Subcutaneous adipose tissue (tissue), 4 donors: ENCODE data around the gene ATP6V0D1. TPM values are rescaled to one million over a fixed set of nuclear protein-coding genes. Genes with fewer than 3 reads are reported as not detected.

Experiments
- total RNA-seq, 4 donors: library from RNA; depleted of rRNA; stranded (reverse); fragments of >200 nt; gene quantifications; one replicate each; pipeline ENCODE4 v1.1.0, GENCODE V29; 2016
- TF ChIP-seq, protein P1 (sequence below): fragments of 450-650 bp; IDR thresholded peaks from one replicate; pipeline ENCODE4 v1.5.1; 2016; ENCODE audit warnings: low read depth, mild to moderate bottlenecking, control low read depth, antibody characterized with exemption, moderate library complexity

Gene ATP6V0D1
- total RNA-seq, 4 donors from 2014 or later, result 66.4 to 169 (median 82.9) TPM

- TF ChIP-seq, protein P1, sequence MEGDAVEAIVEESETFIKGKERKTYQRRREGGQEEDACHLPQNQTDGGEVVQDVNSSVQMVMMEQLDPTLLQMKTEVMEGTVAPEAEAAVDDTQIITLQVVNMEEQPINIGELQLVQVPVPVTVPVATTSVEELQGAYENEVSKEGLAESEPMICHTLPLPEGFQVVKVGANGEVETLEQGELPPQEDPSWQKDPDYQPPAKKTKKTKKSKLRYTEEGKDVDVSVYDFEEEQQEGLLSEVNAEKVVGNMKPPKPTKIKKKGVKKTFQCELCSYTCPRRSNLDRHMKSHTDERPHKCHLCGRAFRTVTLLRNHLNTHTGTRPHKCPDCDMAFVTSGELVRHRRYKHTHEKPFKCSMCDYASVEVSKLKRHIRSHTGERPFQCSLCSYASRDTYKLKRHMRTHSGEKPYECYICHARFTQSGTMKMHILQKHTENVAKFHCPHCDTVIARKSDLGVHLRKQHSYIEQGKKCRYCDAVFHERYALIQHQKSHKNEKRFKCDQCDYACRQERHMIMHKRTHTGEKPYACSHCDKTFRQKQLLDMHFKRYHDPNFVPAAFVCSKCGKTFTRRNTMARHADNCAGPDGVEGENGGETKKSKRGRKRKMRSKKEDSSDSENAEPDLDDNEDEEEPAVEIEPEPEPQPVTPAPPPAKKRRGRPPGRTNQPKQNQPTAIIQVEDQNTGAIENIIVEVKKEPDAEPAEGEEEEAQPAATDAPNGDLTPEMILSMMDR, result no peak
Measured at GRCh38 chr16:67435758-67436164, 45.2 kb downstream of the ATP6V0D1 start.

GRCh38 chr16:67433131-67433719 lies 47.7 kb downstream of the ATP6V0D1 start:
- TF ChIP-seq, protein P1, result no peak

DNA sequence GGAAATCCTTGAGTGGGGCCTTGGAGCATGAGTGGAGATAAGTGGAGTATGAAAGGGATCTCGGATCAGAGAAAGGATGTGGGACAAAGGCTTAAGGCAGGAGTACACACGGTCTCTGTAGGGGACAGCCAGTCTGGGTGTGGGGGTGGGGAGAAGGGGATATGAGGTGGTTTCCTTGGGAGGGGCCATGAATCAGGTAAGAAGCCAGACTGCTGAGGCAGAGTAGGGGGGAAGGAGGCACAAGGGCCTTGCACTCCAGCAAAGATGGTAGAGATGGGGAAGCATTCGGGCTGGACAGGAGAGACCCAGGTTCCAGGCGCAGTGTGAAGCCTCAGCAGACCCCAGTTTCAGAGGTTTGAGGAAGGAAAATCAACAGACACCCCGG lies 48.5 kb downstream of the ATP6V0D1 start:
- TF ChIP-seq, protein P1, result no peak

DNA sequence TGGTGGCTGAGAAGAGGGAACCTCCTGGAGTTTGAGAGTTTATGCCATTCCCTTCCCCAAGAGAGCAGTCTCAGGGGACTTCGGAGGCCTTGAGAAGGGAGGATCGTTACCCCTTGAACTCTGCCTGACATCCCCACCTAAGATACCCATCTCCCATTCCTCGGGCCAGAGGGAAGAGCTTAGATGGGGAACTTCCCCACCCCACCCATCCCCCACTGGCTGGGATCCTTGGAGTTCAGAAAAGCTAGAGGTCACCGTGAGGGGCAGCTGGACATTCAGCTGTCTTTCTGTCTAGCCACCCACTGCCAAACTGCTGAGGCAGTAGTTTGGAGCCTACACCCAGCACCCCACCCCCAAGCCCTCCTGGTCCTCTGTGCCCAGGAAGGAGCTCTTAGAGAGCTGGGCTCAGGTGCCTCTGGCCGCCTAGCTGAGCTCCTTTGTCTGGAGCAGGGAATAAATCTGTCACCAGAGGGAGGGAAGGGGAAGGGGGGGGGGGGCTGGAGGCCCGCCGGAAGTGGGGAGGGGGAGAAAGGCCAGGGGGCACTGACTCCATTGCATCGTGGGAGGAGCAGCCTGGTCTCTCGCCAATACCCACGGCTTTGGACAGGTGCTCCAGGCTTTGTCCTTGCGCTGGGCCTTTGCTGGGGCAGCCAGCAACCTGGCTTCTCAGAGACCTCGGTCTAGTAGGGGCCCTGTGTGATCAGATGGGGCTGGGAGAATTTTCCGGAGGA lies 49.0 kb downstream of the ATP6V0D1 start:
- TF ChIP-seq, protein P1, result no peak

DNA sequence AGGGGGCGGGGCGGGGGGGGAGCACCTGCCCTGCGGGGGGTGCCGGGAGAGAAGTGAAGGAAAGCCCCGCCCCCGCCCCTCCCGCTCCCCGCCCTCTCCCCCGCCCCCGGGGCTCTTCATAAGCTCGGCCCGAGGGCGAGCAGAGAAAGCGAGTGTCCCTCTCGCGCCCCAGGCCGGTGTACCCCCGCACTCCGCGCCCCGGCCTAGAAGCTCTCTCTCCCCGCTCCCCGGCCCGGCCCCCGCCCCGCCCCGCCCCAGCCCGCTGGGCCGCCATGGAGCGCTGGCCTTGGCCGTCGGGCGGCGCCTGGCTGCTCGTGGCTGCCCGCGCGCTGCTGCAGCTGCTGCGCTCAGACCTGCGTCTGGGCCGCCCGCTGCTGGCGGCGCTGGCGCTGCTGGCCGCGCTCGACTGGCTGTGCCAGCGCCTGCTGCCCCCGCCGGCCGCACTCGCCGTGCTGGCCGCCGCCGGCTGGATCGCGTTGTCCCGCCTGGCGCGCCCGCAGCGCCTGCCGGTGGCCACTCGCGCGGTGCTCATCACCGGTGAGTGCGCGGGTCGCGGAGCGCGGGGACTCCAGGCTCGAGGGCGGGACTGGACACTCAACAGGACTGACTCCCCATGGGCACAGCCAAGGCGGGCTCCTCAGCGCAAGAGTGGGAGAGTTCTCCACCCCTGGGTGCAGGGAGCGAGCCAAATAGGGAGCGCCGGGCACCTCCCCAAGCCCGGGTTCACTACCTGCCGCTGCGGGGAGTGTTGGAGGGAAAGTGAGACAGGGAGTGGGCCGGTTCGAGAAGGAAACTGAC lies 49.8 kb downstream of the ATP6V0D1 start, which contains the start of gene HSD11B2:
HSD11B2 (plus strand) TSS at position 145 of the 798 bp plus-strand sequence; CDS start at position 273, 128 bp downstream.
- TF ChIP-seq, protein P1, result no peak

DNA sequence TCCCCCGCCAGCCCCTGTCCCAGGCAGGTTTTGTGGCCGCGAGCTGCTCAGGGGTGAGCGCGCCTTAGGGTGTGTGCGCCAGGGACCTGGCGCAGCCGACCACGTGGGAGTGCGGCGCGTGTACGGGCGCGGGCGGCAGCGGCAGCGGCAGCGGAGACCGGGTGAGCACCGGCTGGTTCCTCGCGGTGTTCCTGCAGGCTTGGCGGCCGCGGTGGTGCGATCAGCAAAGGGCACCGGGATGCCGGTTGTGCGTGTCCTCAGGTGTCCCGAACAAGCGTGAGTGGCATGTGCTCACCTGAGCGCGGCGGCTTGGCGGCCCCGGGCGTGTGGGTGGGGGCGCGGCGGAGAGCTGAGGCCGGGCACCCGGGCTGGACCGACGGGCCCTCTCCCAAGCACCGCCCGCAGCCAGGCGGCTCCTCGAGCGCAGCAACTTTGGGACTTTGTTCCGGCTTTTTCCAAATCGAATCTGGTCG lies 50.4 kb downstream of the ATP6V0D1 start:
- TF ChIP-seq, protein P1, result no peak
